IgD-negative memory B cell (primary cell): ENCODE results near the gene ST3GAL4. TPM values are rescaled to one million over a fixed set of nuclear protein-coding genes. Genes with fewer than 3 reads are reported as not detected.
"Not testable (repeated sequence)": the region's sequence is repeated elsewhere in the genome, so short reads cannot be mapped to it uniquely, and the experiment has no call there.

ENCODE experiments used
- H3K27ac Mint-ChIP-seq, 3 donors: one replicate each; pipeline ENCODE4 v1.8.0; 2020 to 2022; ENCODE audit warnings: mild to moderate bottlenecking in 3 of 3, mixed read lengths in 3 of 3, moderate library complexity in 1 of 3
- H3K27me3 Mint-ChIP-seq: one replicate; pipeline ENCODE4 v1.8.0; 2021; ENCODE audit warnings: mixed read lengths
- H3K36me3 Mint-ChIP-seq: one replicate; pipeline ENCODE4 v1.8.0; 2020; ENCODE audit warnings: mild to moderate bottlenecking, mixed read lengths
- H3K4me1 Mint-ChIP-seq, 3 donors: one replicate each; pipeline ENCODE4 v1.8.0; 2020 to 2022; ENCODE audit warnings: mixed read lengths in 3 of 3, mild to moderate bottlenecking in 1 of 3
- H3K4me3 Mint-ChIP-seq, 4 donors: one replicate each; pipeline ENCODE4 v1.8.0; 2020 to 2022; ENCODE audit warnings: mild to moderate bottlenecking in 4 of 4, mixed read lengths in 4 of 4, moderate library complexity in 3 of 4
- H3K9me3 Mint-ChIP-seq, 3 donors: one replicate each; pipeline ENCODE4 v1.8.0; 2020 to 2021; ENCODE audit warnings: mixed read lengths in 3 of 3, mild to moderate bottlenecking in 1 of 3
- polyA plus RNA-seq: library from polyadenylated mRNA; unstranded; fragments of 300-500 nt; fragmentation: Illumina TruSeq; gene quantifications from one replicate; pipeline ENCODE4 v1.2.3, GENCODE V29; 2021

The ST3GAL4 gene
- polyA plus RNA-seq, 1 donor from 2014 or later = 3.6 TPM

DNA sequence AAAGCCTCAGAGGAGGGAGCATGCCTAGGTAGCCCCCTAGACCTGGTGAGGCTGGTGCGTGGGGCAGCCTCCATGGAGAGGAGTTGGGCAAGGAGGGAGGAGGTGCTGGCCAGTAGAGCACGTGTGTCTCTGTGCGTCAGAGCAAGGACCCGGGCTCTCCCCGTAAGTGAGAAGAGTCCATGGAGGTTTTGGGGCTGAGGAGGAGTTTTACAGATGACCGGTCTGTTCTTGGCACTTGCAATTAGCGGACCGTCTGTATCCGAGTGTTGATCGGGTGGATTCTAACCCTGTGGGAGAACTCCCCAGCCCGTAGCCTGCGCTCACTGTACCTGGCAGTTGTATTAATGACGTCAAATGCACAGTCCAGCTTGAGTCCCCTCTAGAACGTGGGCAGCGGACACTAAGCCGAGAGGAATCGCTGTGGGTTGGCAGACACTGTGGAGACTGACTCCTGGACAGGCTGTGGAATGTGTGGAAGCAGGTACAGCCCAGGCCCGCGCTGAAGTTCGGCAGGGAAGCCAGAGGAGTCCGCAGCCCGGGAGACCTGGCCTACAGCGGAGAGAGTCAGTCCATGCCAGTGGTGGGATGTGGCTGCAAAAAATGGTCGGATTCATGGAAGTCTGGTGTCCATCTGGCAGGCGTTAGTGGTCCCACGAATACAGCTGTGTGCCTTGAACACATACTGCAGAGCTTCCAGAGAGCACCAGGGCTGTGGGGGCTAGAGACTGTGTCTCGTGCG, 19.2 kb downstream of the ST3GAL4 start:
- H3K27me3 Mint-ChIP-seq, H3K4me3 Mint-ChIP-seq, H3K9me3 Mint-ChIP-seq, H3K4me1 Mint-ChIP-seq, H3K36me3 Mint-ChIP-seq, H3K27ac Mint-ChIP-seq: not testable (repeated sequence)

DNA sequence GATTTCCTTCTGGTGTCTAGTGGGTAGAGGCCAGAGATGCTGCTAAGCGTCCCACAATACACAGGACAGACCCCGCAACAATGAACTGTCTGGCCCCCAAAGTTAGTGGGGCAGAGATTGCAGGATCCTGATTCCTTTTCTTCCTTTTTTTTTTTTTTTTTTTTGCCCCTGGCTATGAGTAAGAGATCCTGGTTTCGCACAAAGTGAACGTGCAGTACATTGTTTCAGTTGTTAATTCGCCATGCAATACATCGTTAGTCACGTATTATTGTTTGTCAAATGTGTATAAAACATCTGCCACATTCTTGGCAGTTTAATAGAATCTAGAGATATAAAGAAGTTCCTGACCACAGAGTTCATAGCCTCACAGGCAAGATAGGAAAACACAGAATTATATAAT, 20.2 kb downstream of the ST3GAL4 start:
- H3K36me3 Mint-ChIP-seq = peaks cover 4% of the 10 kb centered on the region
- H3K4me3 Mint-ChIP-seq = no peak overlapping the region
- H3K9me3 Mint-ChIP-seq = peaks cover 0 to 2% (median 1%) of the 10 kb centered on the region in 3 donors
- H3K27me3 Mint-ChIP-seq = peaks cover 1% of the 10 kb centered on the region
- peaks cover 0 to 2% (median 0%) of the 10 kb centered on the region in 3 donors for H3K4me1 Mint-ChIP-seq
- no peak overlapping the region for H3K27ac Mint-ChIP-seq

DNA sequence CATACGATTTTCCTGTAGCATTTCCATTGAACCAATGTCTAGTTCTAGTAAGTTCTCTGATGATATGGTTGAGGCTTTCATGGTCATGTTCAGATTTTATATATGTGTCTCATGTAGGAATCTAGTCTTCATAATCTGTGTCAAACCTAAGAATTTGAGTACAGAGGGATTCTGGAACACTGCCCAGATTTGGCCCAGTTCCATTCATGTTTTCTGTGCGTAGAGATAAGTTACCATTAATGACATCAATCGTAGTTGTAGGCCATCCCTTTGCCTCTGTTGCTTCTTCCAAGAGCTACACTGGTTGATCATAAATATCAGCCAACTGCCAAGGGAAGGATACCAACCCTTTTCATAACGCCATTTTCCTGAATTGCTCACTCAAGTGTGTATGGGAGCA, 23.3 kb downstream of the ST3GAL4 start:
- peak overlapping the region in 1 of 3 donors; percentile 17 for H3K27ac Mint-ChIP-seq
- no peaks in the 10 kb centered on the region for H3K27me3 Mint-ChIP-seq
- no peaks in the 10 kb centered on the region for H3K4me1 Mint-ChIP-seq
- no peaks in the 10 kb centered on the region for H3K36me3 Mint-ChIP-seq
- H3K4me3 Mint-ChIP-seq = no peak overlapping the region
- peaks cover 0 to 2% (median 1%) of the 10 kb centered on the region in 3 donors for H3K9me3 Mint-ChIP-seq

DNA sequence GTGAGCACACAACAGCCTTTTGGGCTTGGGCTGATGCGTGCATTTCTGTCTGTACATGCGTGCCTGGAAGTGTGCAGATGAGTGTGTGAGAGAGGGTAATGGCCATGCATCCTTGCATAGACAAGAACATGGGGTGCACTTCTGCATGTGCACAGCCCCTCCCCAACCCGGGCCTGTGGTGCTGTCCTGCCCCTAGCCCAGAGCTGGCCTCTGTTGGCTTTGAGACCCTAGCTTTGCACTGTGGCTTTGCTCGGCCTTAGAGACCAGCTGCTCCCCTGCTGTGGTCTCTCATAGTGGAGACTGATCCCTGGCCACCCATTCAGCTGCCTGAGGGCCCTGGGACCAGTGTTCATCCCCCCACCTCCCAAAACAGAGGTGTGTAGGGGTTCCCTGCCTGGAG, 25.4 kb downstream of the ST3GAL4 start:
- H3K27ac Mint-ChIP-seq = no peak overlapping the region
- H3K27me3 Mint-ChIP-seq = no peaks in the 10 kb centered on the region
- H3K4me1 Mint-ChIP-seq = no peaks in the 10 kb centered on the region
- no peak overlapping the region for H3K4me3 Mint-ChIP-seq
- peaks cover 0 to 2% (median 0%) of the 10 kb centered on the region in 3 donors for H3K9me3 Mint-ChIP-seq
- no peaks in the 10 kb centered on the region for H3K36me3 Mint-ChIP-seq

GRCh38 chr11:126381960-126382359, 26.5 kb downstream of the ST3GAL4 start:
- not testable (repeated sequence) for H3K4me1 Mint-ChIP-seq, H3K4me3 Mint-ChIP-seq, H3K36me3 Mint-ChIP-seq, H3K9me3 Mint-ChIP-seq, H3K27me3 Mint-ChIP-seq, H3K27ac Mint-ChIP-seq

DNA sequence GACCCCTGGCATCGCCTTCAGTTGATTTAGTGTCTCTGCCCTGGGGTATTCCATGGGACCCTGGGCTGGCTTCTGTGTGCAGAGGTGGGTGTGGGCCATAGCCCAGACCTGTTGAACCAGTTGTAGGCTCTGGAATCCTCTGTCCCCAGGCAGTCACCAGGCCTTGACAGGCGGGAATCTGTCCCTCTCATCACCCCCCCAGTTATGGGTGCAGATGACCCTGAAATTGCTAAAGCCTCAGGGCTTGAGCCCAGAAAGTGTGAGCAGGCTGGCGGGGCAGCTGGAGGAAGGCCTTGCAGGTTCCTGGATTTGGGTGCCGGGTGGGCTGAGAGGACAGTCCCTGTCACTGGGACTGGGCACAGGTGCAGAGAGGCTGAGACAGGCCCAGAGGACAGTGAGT, 27.2 kb downstream of the ST3GAL4 start:
- not testable (repeated sequence) for H3K27ac Mint-ChIP-seq

DNA sequence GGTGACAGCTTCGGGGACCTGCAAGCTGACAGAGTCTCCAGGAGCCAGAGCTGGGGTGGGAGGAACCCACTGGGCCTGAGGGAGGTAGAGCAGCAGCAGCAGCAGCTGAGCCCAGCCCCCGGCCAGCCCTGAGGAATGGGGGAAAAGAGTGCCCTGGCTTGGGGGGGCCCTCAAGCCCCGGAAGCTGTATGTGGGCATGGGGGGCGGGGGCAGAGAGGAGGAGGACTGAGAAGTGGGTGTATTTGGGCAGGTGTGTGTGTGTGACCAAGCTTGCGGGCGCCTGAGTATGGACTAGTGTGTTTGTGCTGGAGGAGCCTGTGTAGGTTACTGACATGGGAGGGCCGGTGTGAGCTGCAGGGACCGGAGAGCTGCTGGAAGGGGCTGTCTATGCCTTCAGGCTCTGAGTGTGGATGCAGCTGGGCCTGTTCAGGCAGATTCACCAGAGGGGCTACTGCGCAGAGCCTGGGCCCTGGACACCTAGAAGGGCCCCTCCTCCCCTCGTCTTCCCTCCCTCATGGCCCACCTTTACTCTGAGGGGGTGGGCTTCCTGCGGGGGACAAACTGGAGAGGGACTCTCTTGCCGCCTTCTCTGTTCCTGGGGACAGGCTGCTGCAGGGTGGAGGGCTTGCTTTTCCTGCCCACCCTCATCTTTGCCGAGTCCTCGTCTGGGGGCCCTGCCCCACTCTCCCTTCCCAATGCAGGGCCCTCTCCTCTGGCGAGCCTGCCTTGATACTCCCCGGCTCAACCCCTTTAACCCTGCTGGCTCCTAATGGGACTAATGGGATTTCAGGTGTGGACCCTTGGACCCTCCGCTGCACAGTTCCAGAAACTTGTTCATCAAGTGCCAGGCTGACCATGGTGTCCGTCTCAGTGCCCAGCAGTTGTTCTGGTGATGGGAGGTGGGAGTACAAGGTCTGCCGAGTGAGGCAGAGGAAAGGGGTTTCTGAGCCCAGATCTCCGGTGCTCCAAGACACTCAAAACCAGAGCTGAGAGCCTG, 28.2 kb downstream of the ST3GAL4 start:
- Mint-ChIP-seq H3K4me3 (no peak overlapping the region), H3K36me3 (no peaks in the 10 kb centered on the region), H3K27me3 (no peaks in the 10 kb centered on the region), H3K27ac (no peak overlapping the region), H3K9me3 (peaks cover 0 to 2% (median 0%) of the 10 kb centered on the region in 3 donors), H3K4me1 (no peaks in the 10 kb centered on the region)

More for the DNA sequence above, 27.2 kb downstream of the ST3GAL4 start:
- not testable (repeated sequence) for H3K4me1 Mint-ChIP-seq, H3K27me3 Mint-ChIP-seq, H3K9me3 Mint-ChIP-seq, H3K36me3 Mint-ChIP-seq, H3K4me3 Mint-ChIP-seq

- Mint-ChIP-seq H3K36me3 (no peaks in the 10 kb centered on the region), H3K27ac (peak overlapping the region in 1 of 3 donors; percentile 62), H3K4me1 (no peaks in the 10 kb centered on the region), H3K9me3 (no peaks in the 10 kb centered on the region), H3K4me3 (no peak overlapping the region), H3K27me3 (no peaks in the 10 kb centered on the region)
Observed at GRCh38 chr11:126384449-126385070, 29.1 kb downstream of the ST3GAL4 start.

DNA sequence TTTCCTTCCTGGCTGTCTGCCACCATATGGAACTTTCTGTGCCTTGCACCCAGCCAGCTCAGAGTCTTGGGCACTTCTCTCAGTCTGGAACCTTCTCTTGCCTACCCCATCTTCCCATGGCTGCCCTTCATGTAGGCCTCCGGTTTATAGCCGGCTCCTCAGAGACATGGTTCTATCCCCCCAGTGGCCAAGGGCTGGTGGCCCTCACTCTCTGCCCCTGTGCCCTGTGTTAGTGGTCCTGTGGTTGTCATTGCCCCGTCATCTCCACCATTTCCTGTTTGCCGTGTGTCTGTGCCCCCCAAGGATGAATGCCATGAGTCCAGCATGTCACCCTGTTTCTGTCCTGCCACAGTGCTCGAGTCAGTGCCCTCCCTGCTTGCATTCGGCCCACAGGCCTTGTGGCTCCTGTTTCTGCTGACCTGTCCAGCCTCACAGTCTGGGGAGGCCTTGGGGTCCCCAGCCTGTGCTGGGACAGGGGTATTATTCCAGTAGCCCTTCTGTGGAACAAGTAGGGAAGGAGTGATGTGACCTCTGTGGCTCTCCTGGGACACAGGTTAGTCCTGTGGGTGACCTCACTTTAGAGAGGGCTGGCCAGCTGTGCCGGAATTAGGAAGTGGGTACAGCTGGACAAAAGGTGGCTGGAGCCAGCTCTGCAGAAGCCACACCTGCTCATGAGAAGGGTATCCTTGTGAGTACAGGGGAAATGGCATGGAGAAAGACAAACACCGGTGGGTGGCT, 30.7 kb downstream of the ST3GAL4 start:
- Mint-ChIP-seq H3K36me3 (peaks cover 2% of the 10 kb centered on the region), H3K9me3 (no peaks in the 10 kb centered on the region), H3K27me3 (peaks cover 1% of the 10 kb centered on the region), H3K4me3 (no peak overlapping the region), H3K27ac (no peak overlapping the region), H3K4me1 (no peaks in the 10 kb centered on the region)

GRCh38 chr11:126386729-126387071, 31.2 kb downstream of the ST3GAL4 start:
- H3K4me3 Mint-ChIP-seq, H3K4me1 Mint-ChIP-seq, H3K27me3 Mint-ChIP-seq, H3K9me3 Mint-ChIP-seq, H3K36me3 Mint-ChIP-seq: not testable (repeated sequence)
- H3K27ac Mint-ChIP-seq = peak overlapping the region in 1 of 3 donors; percentile 62

GRCh38 chr11:126387857-126388256, 32.4 kb downstream of the ST3GAL4 start:
- Mint-ChIP-seq H3K36me3 (peaks cover 2% of the 10 kb centered on the region), H3K4me3 (no peak overlapping the region), H3K27ac (no peak overlapping the region), H3K9me3 (no peaks in the 10 kb centered on the region), H3K27me3 (peaks cover 9% of the 10 kb centered on the region), H3K4me1 (peaks cover 0 to 9% (median 7%) of the 10 kb centered on the region in 3 donors)

DNA sequence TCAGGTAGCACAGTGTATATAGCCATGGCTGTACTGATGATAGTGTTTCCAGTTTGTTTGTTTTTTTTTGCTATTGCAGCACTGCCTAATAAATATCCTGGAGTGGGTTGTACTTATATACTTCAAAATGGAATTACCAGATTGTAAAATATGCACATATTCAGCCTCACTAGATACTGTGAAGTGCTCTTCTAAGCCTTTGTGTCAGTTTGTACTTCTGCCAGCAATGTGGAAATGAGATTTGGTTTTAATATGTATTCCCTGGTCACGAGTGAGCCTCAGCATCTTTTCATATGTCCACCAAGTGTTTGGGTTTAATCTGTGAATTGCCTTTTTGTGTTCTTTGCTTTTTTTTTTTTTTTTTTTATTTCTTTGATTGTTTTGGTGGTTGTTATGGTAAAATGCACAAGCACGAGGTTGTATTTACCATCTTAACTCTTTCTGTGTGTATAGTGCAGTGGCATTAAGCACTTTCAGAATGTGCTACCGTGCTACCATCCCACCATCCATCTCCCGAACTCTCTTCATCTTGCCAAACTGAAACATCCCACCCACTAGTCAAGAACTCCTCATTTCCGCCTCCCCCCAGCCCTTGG, 34.9 kb downstream of the ST3GAL4 start:
- H3K27ac Mint-ChIP-seq = no peak overlapping the region

GRCh38 chr11:126391286-126391954, 35.9 kb downstream of the ST3GAL4 start:
- H3K9me3 Mint-ChIP-seq = no peaks in the 10 kb centered on the region
- H3K36me3 Mint-ChIP-seq = peaks cover 2% of the 10 kb centered on the region
- peaks cover 9% of the 10 kb centered on the region for H3K27me3 Mint-ChIP-seq
- H3K4me3 Mint-ChIP-seq = no peak overlapping the region
- H3K27ac Mint-ChIP-seq = no peak overlapping the region
- peaks cover 0 to 9% (median 7%) of the 10 kb centered on the region in 3 donors for H3K4me1 Mint-ChIP-seq

More for the DNA sequence above, 34.9 kb downstream of the ST3GAL4 start:
- no peak overlapping the region for H3K4me3 Mint-ChIP-seq
- peaks cover 9% of the 10 kb centered on the region for H3K27me3 Mint-ChIP-seq
- H3K9me3 Mint-ChIP-seq = no peaks in the 10 kb centered on the region
- H3K4me1 Mint-ChIP-seq = peaks cover 0 to 9% (median 7%) of the 10 kb centered on the region in 3 donors
- H3K36me3 Mint-ChIP-seq = peaks cover 2% of the 10 kb centered on the region
